Activated B cell treated with CpG ODN at 0.5 μM for 24 hours (primary cell): Measurements from ENCODE around the gene LYPD1. TPM values are rescaled to one million over a fixed set of nuclear protein-coding genes. Genes with fewer than 3 reads are reported as not detected.

Experiments used
- ATAC-seq: fragments of 200-7000 bp; cut with Tn5 transposase; one replicate; pipeline ENCODE4 v1.10.0; 2021; ENCODE audit warnings: low read depth, mild to moderate bottlenecking, moderate library complexity
- CTCF ChIA-PET: fragments of 350-600 bp; sonication (Branson Sonifier 250); formaldehyde crosslinking; loops from one replicate; lab custom pipeline; 2021; ENCODE audit warnings: antibody characterized with exemption; lab: Charles Lee
- POLR2A ChIA-PET: fragments of 350-600 bp; sonication (Branson Sonifier 250); formaldehyde crosslinking; loops from one replicate; lab custom pipeline; 2021; ENCODE audit warnings: antibody characterized with exemption; lab: Charles Lee
- DNase-seq: peaks from one replicate; pipeline ENCODE4 v3.0.0; 2022
- H3K27ac Mint-ChIP-seq: one replicate; pipeline ENCODE4 v1.8.0; 2020; ENCODE audit warnings: mixed read lengths
- H3K27me3 Mint-ChIP-seq: one replicate; pipeline ENCODE4 v1.8.0; 2021; ENCODE audit warnings: mixed read lengths
- H3K36me3 Mint-ChIP-seq: one replicate; pipeline ENCODE4 v1.8.0; 2021; ENCODE audit warnings: low read depth, mixed read lengths
- H3K4me1 Mint-ChIP-seq: one replicate; pipeline ENCODE4 v1.8.0; 2021; ENCODE audit warnings: mixed read lengths
- H3K4me3 Mint-ChIP-seq: one replicate; pipeline ENCODE4 v1.8.0; 2020; ENCODE audit warnings: mild to moderate bottlenecking, mixed read lengths
- H3K9me3 Mint-ChIP-seq: one replicate; pipeline ENCODE4 v1.8.0; 2020; ENCODE audit warnings: mixed read lengths
- intact Hi-C: fragments of 100-400 bp; cut with micrococcal nuclease; formaldehyde crosslinking; loops from one replicate; pipeline ENCODE4 v1.15.1; 2024
- total RNA-seq: library from RNA; stranded (reverse); gene quantifications from 2 replicates; pipeline ENCODE4 v1.2.3, GENCODE V29; 2022
- TF ChIP-seq, protein P1 (sequence below): fragments of 200-600 bp; IDR thresholded peaks from one replicate; pipeline ENCODE4 v1.8.0; 2022; ENCODE audit warnings: antibody characterized with exemption, mild to moderate bottlenecking

LYPD1 gene
- total RNA-seq, 1 donor from 2014 or later = not detected

DNA sequence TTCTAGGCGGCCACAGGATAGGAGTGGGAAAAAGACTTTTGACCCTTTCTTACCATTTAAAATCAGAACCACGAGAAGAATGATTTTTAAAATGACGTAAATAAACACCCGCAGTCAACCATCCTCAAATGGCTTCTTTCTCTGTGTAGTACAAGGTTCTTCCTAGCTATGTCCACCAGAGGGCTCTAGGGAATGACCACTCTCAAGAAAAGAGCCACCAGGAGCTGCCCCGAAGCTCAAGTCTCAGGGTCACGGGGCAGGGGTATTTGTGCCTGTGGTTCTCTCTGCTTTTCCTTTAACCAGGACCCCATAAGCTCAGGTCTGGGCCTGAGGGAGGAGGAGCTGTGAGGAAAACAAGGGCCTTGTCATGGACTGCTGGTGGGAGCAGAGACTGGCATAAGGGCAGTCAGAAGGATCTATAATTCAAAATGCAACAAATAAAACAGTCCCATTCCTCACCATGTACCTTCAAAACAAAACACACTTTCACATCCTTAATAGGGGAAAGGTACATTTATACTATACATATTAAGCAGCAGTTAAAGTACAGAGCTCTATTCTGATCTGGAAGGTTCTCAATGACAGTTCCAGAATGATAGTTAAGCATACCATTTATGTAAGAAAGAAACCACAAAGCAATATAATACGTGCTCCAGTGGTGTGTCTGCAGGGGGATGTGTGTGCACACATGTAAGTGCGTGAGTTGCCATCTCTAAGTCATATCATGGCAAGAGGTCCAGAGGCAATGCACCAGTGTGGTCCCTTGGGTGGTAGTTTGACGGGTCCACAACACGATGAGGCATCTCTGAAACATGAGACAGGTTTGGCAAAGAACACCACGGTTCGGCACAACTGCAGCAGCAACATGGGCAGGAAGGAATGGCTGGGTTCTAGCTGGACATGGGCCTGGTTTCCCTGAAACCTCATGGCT lies 18.6 kb downstream of the LYPD1 start:
- ChIA-PET POLR2A (no interaction called here), CTCF (no interaction called here)
- H3K4me1 Mint-ChIP-seq = peaks cover 9% of the 10 kb centered on the region
- TF ChIP-seq, protein P1, sequence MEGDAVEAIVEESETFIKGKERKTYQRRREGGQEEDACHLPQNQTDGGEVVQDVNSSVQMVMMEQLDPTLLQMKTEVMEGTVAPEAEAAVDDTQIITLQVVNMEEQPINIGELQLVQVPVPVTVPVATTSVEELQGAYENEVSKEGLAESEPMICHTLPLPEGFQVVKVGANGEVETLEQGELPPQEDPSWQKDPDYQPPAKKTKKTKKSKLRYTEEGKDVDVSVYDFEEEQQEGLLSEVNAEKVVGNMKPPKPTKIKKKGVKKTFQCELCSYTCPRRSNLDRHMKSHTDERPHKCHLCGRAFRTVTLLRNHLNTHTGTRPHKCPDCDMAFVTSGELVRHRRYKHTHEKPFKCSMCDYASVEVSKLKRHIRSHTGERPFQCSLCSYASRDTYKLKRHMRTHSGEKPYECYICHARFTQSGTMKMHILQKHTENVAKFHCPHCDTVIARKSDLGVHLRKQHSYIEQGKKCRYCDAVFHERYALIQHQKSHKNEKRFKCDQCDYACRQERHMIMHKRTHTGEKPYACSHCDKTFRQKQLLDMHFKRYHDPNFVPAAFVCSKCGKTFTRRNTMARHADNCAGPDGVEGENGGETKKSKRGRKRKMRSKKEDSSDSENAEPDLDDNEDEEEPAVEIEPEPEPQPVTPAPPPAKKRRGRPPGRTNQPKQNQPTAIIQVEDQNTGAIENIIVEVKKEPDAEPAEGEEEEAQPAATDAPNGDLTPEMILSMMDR = no peak
- H3K27me3 Mint-ChIP-seq = peaks cover 2% of the 10 kb centered on the region
- H3K9me3 Mint-ChIP-seq = no peaks in the 10 kb centered on the region
- H3K4me3 Mint-ChIP-seq = no peak overlapping the region
- DNase-seq (no peak), ATAC-seq (no peak)
- H3K27ac Mint-ChIP-seq = no peak overlapping the region
- intact Hi-C loops = no loop called here
- H3K36me3 Mint-ChIP-seq = no peaks in the 10 kb centered on the region

DNA sequence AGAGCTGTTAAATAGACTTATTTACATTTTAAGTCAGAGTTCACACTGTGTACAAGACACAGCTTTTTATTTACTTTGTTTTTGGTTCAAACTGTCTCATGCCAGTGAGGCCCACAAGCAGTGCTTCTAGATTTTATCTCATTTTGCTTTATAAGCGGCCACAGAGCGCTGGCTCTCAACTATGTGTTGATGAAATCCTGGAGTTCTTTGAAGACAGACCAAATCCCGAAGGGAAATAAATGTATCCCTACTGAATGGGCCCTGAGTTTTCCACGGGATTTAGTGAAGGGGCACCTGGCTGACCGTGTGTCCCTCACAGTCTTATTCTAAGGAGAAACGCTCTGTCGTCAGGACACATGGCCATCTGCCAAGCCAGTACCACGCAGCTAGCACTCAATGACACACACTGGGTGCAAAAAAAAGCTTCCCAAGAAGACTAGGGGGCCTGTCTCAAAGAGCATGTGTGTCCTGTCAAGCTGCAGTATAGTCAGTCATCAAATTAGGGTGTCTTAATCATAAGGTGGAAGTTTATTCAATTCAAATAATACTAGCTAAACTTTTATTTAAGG lies 23.4 kb downstream of the LYPD1 start:
- ATAC-seq = no peak
- TF ChIP-seq, protein P1 = no peak
- Mint-ChIP-seq H3K36me3 (no peaks in the 10 kb centered on the region), H3K27ac (no peak overlapping the region), H3K4me1 (peaks cover 41% of the 10 kb centered on the region), H3K4me3 (no peak overlapping the region), H3K27me3 (peaks cover 2% of the 10 kb centered on the region), H3K9me3 (no peaks in the 10 kb centered on the region)
- CTCF ChIA-PET = no interaction called here
- POLR2A ChIA-PET = interaction anchor here (0.8 kb wide), 1 partner anchor 291 kb away, joined by 3 read pairs; no protein-coding TSS in a partner anchor
- intact Hi-C loops = no loop called here
- no peak for DNase-seq

DNA sequence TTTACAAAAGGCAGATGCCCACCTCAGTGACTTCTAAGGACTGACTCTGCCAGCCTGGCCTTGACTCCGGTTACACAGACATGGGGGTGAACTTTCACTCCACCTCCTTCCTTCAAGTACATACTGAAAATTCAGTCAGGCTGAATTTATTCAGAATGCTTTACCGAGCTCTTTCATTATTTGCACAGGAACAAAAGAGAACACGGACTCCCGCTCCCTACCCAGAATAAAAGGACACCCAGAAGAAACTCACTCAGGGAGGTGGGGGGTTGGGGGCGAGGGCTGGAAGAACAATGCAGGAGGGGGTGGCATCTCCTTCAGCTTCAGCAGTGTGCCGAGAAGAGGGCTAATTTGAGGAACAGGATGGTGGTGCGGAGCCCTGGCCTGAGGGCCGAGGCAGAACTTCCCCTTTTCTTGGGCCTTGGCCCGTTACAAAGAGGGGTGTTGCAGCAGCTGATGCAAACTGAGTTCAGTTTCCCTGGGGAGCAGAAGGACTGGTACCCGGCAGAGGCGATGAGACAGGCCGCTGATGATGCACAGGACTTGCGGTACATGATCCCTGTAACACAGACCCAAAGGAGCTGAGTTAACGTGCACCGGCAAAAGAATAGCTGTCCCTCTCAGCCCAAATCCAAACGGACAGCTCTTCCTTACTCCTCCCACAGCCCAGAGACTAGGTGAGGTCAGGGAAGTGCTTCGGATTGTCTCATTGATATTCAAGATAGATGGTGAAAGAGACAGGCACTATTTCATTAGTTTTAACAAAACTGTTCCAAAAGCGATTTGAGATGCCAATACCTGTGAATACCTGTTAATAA lies 24.1 kb downstream of the LYPD1 start:
- CTCF ChIA-PET = no interaction called here
- DNase-seq = peak; percentile 18
- H3K4me1 Mint-ChIP-seq = peaks cover 41% of the 10 kb centered on the region
- POLR2A ChIA-PET = no interaction called here
- TF ChIP-seq, protein P1 = no peak
- intact Hi-C loops = no loop called here
- no peaks in the 10 kb centered on the region for H3K36me3 Mint-ChIP-seq
- H3K27ac Mint-ChIP-seq = peak overlapping the region; percentile 72
- no peaks in the 10 kb centered on the region for H3K9me3 Mint-ChIP-seq
- H3K27me3 Mint-ChIP-seq = peaks cover 1% of the 10 kb centered on the region
- ATAC-seq = peak; percentile 89
- H3K4me3 Mint-ChIP-seq = peak overlapping the region; percentile 44

DNA sequence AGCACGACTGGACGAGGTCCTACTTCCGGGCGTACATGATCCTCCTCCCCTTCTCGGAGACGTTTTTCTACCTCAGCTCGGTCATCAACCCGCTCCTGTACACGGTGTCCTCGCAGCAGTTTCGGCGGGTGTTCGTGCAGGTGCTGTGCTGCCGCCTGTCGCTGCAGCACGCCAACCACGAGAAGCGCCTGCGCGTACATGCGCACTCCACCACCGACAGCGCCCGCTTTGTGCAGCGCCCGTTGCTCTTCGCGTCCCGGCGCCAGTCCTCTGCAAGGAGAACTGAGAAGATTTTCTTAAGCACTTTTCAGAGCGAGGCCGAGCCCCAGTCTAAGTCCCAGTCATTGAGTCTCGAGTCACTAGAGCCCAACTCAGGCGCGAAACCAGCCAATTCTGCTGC lies 24.8 kb downstream of the LYPD1 start:
- Mint-ChIP-seq H3K27me3 (no peaks in the 10 kb centered on the region), H3K36me3 (no peaks in the 10 kb centered on the region), H3K27ac (peak overlapping the region; percentile 72), H3K4me1 (peaks cover 41% of the 10 kb centered on the region), H3K9me3 (no peaks in the 10 kb centered on the region), H3K4me3 (no peak overlapping the region)
- POLR2A ChIA-PET = no interaction called here
- CTCF ChIA-PET = no interaction called here
- no peak for DNase-seq
- TF ChIP-seq, protein P1 = no peak
- no peak for ATAC-seq
- intact Hi-C loops = no loop called here
